SU-DHL-6 (cell line): ENCODE measurements around the gene CHST15.

Experiments used
- H2AFZ ChIP-seq: fragments of 200-600 bp; sonication (generic); 2 replicates; pipeline ENCODE4 v1.6.1; 2014; ENCODE audit warnings: low read depth, mild to moderate bottlenecking, moderate library complexity, mixed read lengths, antibody characterized with exemption, low read length; ENCODE audit not compliant: severe bottlenecking
- H3F3A ChIP-seq: fragments of 200-600 bp; shearing (Covaris generic); 2 replicates; pipeline ENCODE4 v1.6.0; 2016; ENCODE audit warnings: antibody characterized with exemption, mild to moderate bottlenecking; ENCODE audit not compliant: insufficient read depth
- H3K27ac ChIP-seq: fragments of 200-600 bp; sonication (generic); 2 replicates; pipeline ENCODE4 v1.5.1; 2016; ENCODE audit warnings: low read depth, mild to moderate bottlenecking, low read length, moderate library complexity, mixed read lengths
- H3K27me3 ChIP-seq: fragments of 200-600 bp; sonication (generic), shearing (Covaris generic); 2 replicates; pipeline ENCODE4 v1.6.0; 2014; ENCODE audit warnings: mild to moderate bottlenecking, low read length
- H3K36me3 ChIP-seq: fragments of 200-600 bp; sonication (generic); 2 replicates; pipeline ENCODE4 v1.6.1; 2014; ENCODE audit warnings: mild to moderate bottlenecking, low read length, mixed read lengths
- H3K4me2 ChIP-seq: fragments of 300-600, 200-600 bp; shearing (Covaris generic), sonication (generic); 2 replicates; pipeline ENCODE4 v1.6.0; 2014; ENCODE audit warnings: low read length, low read depth, mild to moderate bottlenecking; ENCODE audit not compliant: poor library complexity, severe bottlenecking
- H3K4me3 ChIP-seq: fragments of 200-600 bp; sonication (generic); 2 replicates; pipeline ENCODE4 v1.5.1; 2014; ENCODE audit warnings: antibody characterized with exemption, low read length, mild to moderate bottlenecking, mixed read lengths; ENCODE audit not compliant: insufficient read depth, poor library complexity, severe bottlenecking
- H3K79me2 ChIP-seq: fragments of 200-600 bp; sonication (generic); 2 replicates; pipeline ENCODE4 v1.6.1; 2014; ENCODE audit warnings: mild to moderate bottlenecking, low read length, moderate library complexity; ENCODE audit not compliant: insufficient read depth
- H3K9ac ChIP-seq: fragments of 200-600 bp; sonication (generic); 2 replicates; pipeline ENCODE4 v1.7.0; 2014; ENCODE audit warnings: mild to moderate bottlenecking, low read length
- H3K9me2 ChIP-seq: fragments of 200-600 bp; sonication (generic); replicated peaks from 2 replicates; pipeline ENCODE4 v1.6.1; 2014; ENCODE audit warnings: low read length; ENCODE audit not compliant: insufficient read depth
- H3K9me3 ChIP-seq: fragments of 200-600 bp; sonication (generic); 2 replicates; pipeline ENCODE4 v1.6.1; 2014; ENCODE audit warnings: low read length, mixed read lengths; ENCODE audit not compliant: insufficient read depth
- H4K20me1 ChIP-seq: fragments of 200-600 bp; sonication (generic); 2 replicates; pipeline ENCODE4 v1.6.1; 2014; ENCODE audit warnings: low read depth, mild to moderate bottlenecking, antibody characterized with exemption, low read length, moderate library complexity, mixed read lengths
- CTCF ChIP-seq: fragments of 200-600 bp; sonication (generic); IDR thresholded peaks from one replicate; pipeline ENCODE4 v1.5.1; 2017; ENCODE audit warnings: antibody characterized with exemption, mild to moderate bottlenecking, low read length, moderate library complexity; ENCODE audit not compliant: insufficient read depth, poor library complexity, severe bottlenecking
- EZH2phosphoT487 ChIP-seq: fragments of 200-600 bp; sonication (generic), shearing (Covaris generic); conservative IDR thresholded peaks from 2 replicates; pipeline ENCODE4 v1.6.1; 2018; ENCODE audit warnings: mild to moderate bottlenecking, antibody characterized with exemption, low read length, moderate library complexity, mixed read lengths

Gene CHST15

GRCh38 chr10:124010563-124011131 is 82.8 kb downstream of the CHST15 start:
- Histone ChIP-seq H3K27ac (no peak overlapping the region), H2AFZ (no peak overlapping the region), H3K4me3 (no peak overlapping the region), H3K79me2 (no peaks in the 10 kb centered on the region), H3K9ac (no peak overlapping the region), H3K9me3 (no peaks in the 10 kb centered on the region), H3F3A (no peaks in the 10 kb centered on the region), H4K20me1 (no peaks in the 10 kb centered on the region), H3K9me2 (no peaks in the 10 kb centered on the region), H3K27me3 (no peaks in the 10 kb centered on the region), H3K4me2 (no peak overlapping the region), H3K36me3 (no peaks in the 10 kb centered on the region)
- TF ChIP-seq CTCF = no peak
- TF ChIP-seq EZH2phosphoT487 = no peak

GRCh38 chr10:124010024-124010423 is 83.4 kb downstream of the CHST15 start:
- no peaks in the 10 kb centered on the region for H3K9me3 ChIP-seq
- no peak overlapping the region for H3K4me3 ChIP-seq
- H3K9me2 ChIP-seq = no peaks in the 10 kb centered on the region
- no peaks in the 10 kb centered on the region for H4K20me1 ChIP-seq
- no peaks in the 10 kb centered on the region for H3K79me2 ChIP-seq
- H3K36me3 ChIP-seq = no peaks in the 10 kb centered on the region
- H3F3A ChIP-seq = no peaks in the 10 kb centered on the region
- H3K9ac ChIP-seq = no peak overlapping the region
- TF ChIP-seq EZH2phosphoT487 (no peak), CTCF (no peak)
- no peak overlapping the region for H3K27ac ChIP-seq
- no peaks in the 10 kb centered on the region for H3K27me3 ChIP-seq
- no peak overlapping the region for H3K4me2 ChIP-seq
- no peak overlapping the region for H2AFZ ChIP-seq

GRCh38 chr10:124009231-124010015 is 84.0 kb downstream of the CHST15 start:
- H3F3A ChIP-seq = no peaks in the 10 kb centered on the region
- no peak overlapping the region for H2AFZ ChIP-seq
- no peaks in the 10 kb centered on the region for H4K20me1 ChIP-seq
- no peak for TF ChIP-seq EZH2phosphoT487
- no peaks in the 10 kb centered on the region for H3K9me3 ChIP-seq
- H3K9ac ChIP-seq = no peak overlapping the region
- no peaks in the 10 kb centered on the region for H3K9me2 ChIP-seq
- H3K27me3 ChIP-seq = no peaks in the 10 kb centered on the region
- H3K4me3 ChIP-seq = no peak overlapping the region
- H3K4me2 ChIP-seq = no peak overlapping the region
- no peak overlapping the region for H3K27ac ChIP-seq
- H3K36me3 ChIP-seq = no peaks in the 10 kb centered on the region
- no peaks in the 10 kb centered on the region for H3K79me2 ChIP-seq

- Histone ChIP-seq H3K9me2 (no peaks in the 10 kb centered on the region), H3F3A (no peaks in the 10 kb centered on the region), H3K36me3 (no peaks in the 10 kb centered on the region), H3K4me2 (no peak overlapping the region), H3K79me2 (no peaks in the 10 kb centered on the region), H3K4me3 (no peak overlapping the region), H4K20me1 (no peaks in the 10 kb centered on the region), H2AFZ (no peak overlapping the region), H3K27ac (no peak overlapping the region), H3K9ac (no peak overlapping the region), H3K9me3 (no peaks in the 10 kb centered on the region), H3K27me3 (no peaks in the 10 kb centered on the region)
- no peak for TF ChIP-seq EZH2phosphoT487
- TF ChIP-seq CTCF = no peak
Observed at GRCh38 chr10:124008681-124009080, 84.7 kb downstream of the CHST15 start.
